OCI-LY7 (cell line): ENCODE results near the gene TIFAB. TPM values are rescaled to one million over a fixed set of nuclear protein-coding genes. Genes with fewer than 3 reads are reported as not detected.

Experiments used
- BruUV-seq: library from RNA; stranded (reverse); fragments of 400-500 nt; replicated peaks from 2 replicates; lab custom pipeline; 2021; lab: Mats Ljungman, UMichigan
- CTCF ChIA-PET: fragments of 300-600 bp; sonication (Branson Sonifier 250); formaldehyde crosslinking; loops from one replicate; lab custom pipeline; 2022; ENCODE audit warnings: antibody characterized with exemption; ENCODE audit not compliant: unreplicated experiment; lab: Charles Lee
- POLR2A ChIA-PET: fragments of 300-600 bp; sonication (Branson Sonifier 250); formaldehyde crosslinking; loops from one replicate; lab custom pipeline; 2022; ENCODE audit warnings: antibody characterized with exemption; lab: Charles Lee
- DNase-seq: peaks from one replicate; pipeline ENCODE4 v3.0.0-alpha.2; 2015; ENCODE audit warnings: low spot score
- H2AFZ ChIP-seq: fragments of 200-600 bp; sonication (generic), shearing (Covaris generic); 2 replicates; pipeline ENCODE4 v1.6.1; 2014; ENCODE audit warnings: mild to moderate bottlenecking, antibody characterized with exemption, low read length, moderate library complexity
- H3K27ac ChIP-seq: fragments of 200-600 bp; sonication (generic); 2 replicates; pipeline ENCODE4 v1.5.1; 2014; ENCODE audit warnings: mixed run types, low read depth, mild to moderate bottlenecking, moderate library complexity, low read length, inconsistent platforms; ENCODE audit not compliant: poor library complexity, severe bottlenecking
- H3K36me3 ChIP-seq: fragments of 200-600 bp; sonication (generic); 2 replicates; pipeline ENCODE4 v1.6.1; 2014; ENCODE audit warnings: mild to moderate bottlenecking, antibody characterized with exemption, low read length, moderate library complexity, mixed read lengths; ENCODE audit not compliant: insufficient read depth
- H3K4me1 ChIP-seq: fragments of 200-600 bp; sonication (generic); 2 replicates; pipeline ENCODE4 v1.5.1; 2014; ENCODE audit warnings: mild to moderate bottlenecking, low read length; ENCODE audit not compliant: insufficient read depth, poor library complexity, severe bottlenecking
- H3K4me2 ChIP-seq: fragments of 200-600 bp; sonication (generic); 2 replicates; pipeline ENCODE4 v1.6.1; 2014; ENCODE audit warnings: mild to moderate bottlenecking, low read length
- H3K4me3 ChIP-seq: fragments of 200-600 bp; sonication (generic); 2 replicates; pipeline ENCODE4 v1.5.1; 2014; ENCODE audit warnings: mild to moderate bottlenecking, low read depth, low read length; ENCODE audit not compliant: poor library complexity, severe bottlenecking
- H3K79me2 ChIP-seq: fragments of 200-600 bp; sonication (generic); 2 replicates; pipeline ENCODE4 v1.6.1; 2016; ENCODE audit warnings: low read depth, mild to moderate bottlenecking, low read length, moderate library complexity, mixed read lengths; ENCODE audit not compliant: insufficient read depth
- H3K9me2 ChIP-seq: fragments of 200-600 bp; sonication (generic); 2 replicates; pipeline ENCODE4 v1.6.1; 2016; ENCODE audit warnings: mild to moderate bottlenecking, low read length, mixed read lengths; ENCODE audit not compliant: insufficient read depth
- H3K9me3 ChIP-seq: fragments of 200-600 bp; sonication (generic); 2 replicates; pipeline ENCODE4 v1.6.1; 2014; ENCODE audit warnings: mild to moderate bottlenecking, mixed run types, low read length, mixed read lengths
- H4K20me1 ChIP-seq: fragments of 200-600 bp; sonication (generic); 2 replicates; pipeline ENCODE4 v1.6.1; 2014; ENCODE audit warnings: mild to moderate bottlenecking, antibody characterized with exemption, low read length, moderate library complexity, mixed read lengths; ENCODE audit not compliant: insufficient read depth
- CTCF ChIP-seq: fragments of 200-600 bp; sonication (generic); conservative IDR thresholded peaks from 2 replicates; pipeline ENCODE4 v1.5.1; 2014; ENCODE audit warnings: mild to moderate bottlenecking, antibody characterized with exemption, low read length, moderate library complexity, mixed read lengths
- EZH2phosphoT487 ChIP-seq: fragments of 200-600 bp; sonication (generic); IDR thresholded peaks from 2 replicates; pipeline ENCODE4 v1.6.1; 2018; ENCODE audit warnings: low read depth, borderline replicate concordance, mild to moderate bottlenecking, mixed run types, antibody characterized with exemption, low read length, moderate library complexity, mixed read lengths
- intact Hi-C: fragments of 100-400 bp; cut with micrococcal nuclease; formaldehyde crosslinking; loops from one replicate; pipeline ENCODE4 v1.10.0; 2022; ENCODE audit not compliant: unreplicated experiment
- total RNA-seq, 2 experiments: library from RNA; depleted of rRNA in 1 of 2; stranded (reverse); fragments of >200 nt in 1 of 2; shearing (Covaris generic) in 1 of 2; gene quantifications; 2 replicates each; pipeline ENCODE4 v1.2.3, GENCODE V29; 2014 to 2022

The TIFAB gene
- total RNA-seq, 2 experiments from 2014 or later: not detected

- Histone ChIP-seq H4K20me1 (no peaks in the 10 kb centered on the region), H3K27ac (no peak overlapping the region), H3K9me2 (no peaks in the 10 kb centered on the region), H3K4me1 (peaks cover 9% of the 10 kb centered on the region), H2AFZ (no peak overlapping the region), H3K4me3 (no peak overlapping the region), H3K9me3 (no peaks in the 10 kb centered on the region), H3K4me2 (no peak overlapping the region), H3K79me2 (no peaks in the 10 kb centered on the region), H3K36me3 (no peaks in the 10 kb centered on the region)
- intact Hi-C loops: no loop called here
- CTCF ChIA-PET: no interaction called here
- no TSS peak for BruUV-seq
- POLR2A ChIA-PET: interaction anchor here (0.5 kb wide), 1 partner anchor 39 kb away, joined by 7 read pairs; no protein-coding TSS in a partner anchor
- no peak for TF ChIP-seq EZH2phosphoT487
- TF ChIP-seq CTCF: no peak
- DNase-seq: no peak
Observed at GRCh38 chr5:135441919-135442318, 10.2 kb downstream of the TIFAB start.

DNA sequence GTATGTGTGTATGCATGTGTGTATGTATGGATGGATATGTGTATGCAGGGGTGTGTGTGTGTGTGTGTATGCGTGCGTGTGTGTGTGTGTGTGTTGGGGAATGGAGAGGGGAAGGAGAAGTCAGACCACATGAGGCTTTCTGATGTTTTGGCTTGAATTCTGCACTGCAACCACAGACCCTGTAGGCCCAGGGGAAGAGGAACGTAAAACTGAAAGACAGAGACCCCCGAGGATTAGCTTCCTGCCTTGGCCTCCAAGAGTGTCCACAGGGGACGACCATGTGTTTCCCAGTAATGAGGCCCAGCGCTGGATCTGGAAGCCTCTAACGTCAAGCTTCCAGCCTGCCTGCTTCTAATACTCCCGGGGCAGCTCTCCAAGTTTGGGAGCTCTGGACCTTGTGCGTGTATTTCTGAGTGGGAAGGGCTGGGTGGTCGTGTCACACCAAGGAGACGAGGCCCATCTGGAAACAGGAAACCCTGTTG is 10.8 kb downstream of the TIFAB start:
- no peak overlapping the region for H2AFZ ChIP-seq
- H3K9me2 ChIP-seq: no peaks in the 10 kb centered on the region
- no peaks in the 10 kb centered on the region for H3K9me3 ChIP-seq
- no TSS peak for BruUV-seq
- ChIA-PET POLR2A (no interaction called here), CTCF (no interaction called here)
- TF ChIP-seq CTCF (no peak), EZH2phosphoT487 (no peak)
- no peak overlapping the region for H3K4me2 ChIP-seq
- H3K79me2 ChIP-seq: no peaks in the 10 kb centered on the region
- H3K36me3 ChIP-seq: no peaks in the 10 kb centered on the region
- no peak overlapping the region for H3K27ac ChIP-seq
- intact Hi-C loops: no loop called here
- no peak overlapping the region for H3K4me3 ChIP-seq
- DNase-seq: no peak
- H3K4me1 ChIP-seq: peaks cover 12% of the 10 kb centered on the region
- H4K20me1 ChIP-seq: no peaks in the 10 kb centered on the region

GRCh38 chr5:135440916-135441315 is 11.2 kb downstream of the TIFAB start:
- no TSS peak for BruUV-seq
- H3K4me3 ChIP-seq: no peak overlapping the region
- H3K27ac ChIP-seq: no peak overlapping the region
- TF ChIP-seq EZH2phosphoT487 (no peak), CTCF (no peak)
- ChIA-PET POLR2A (no interaction called here), CTCF (no interaction called here)
- no peaks in the 10 kb centered on the region for H3K79me2 ChIP-seq
- no peak for DNase-seq
- no peaks in the 10 kb centered on the region for H3K9me2 ChIP-seq
- H3K4me2 ChIP-seq: no peak overlapping the region
- no peaks in the 10 kb centered on the region for H4K20me1 ChIP-seq
- H2AFZ ChIP-seq: no peak overlapping the region
- no peaks in the 10 kb centered on the region for H3K36me3 ChIP-seq
- intact Hi-C loops: no loop called here
- H3K9me3 ChIP-seq: no peaks in the 10 kb centered on the region
- H3K4me1 ChIP-seq: peaks cover 12% of the 10 kb centered on the region
